ENCODE results near the gene CD8B2. TPM values are rescaled to one million over a fixed set of nuclear protein-coding genes. Genes with fewer than 3 reads are reported as not detected.
"Not testable (repeated sequence)": the region's sequence is repeated elsewhere in the genome, so short reads cannot be mapped to it uniquely, and the experiment has no call there.

The CD8B2 gene
- total and polyA plus RNA-seq, 8 donors, result 0.03 to 0.25 (median 0.13) TPM; not detected in 4

GRCh38 chr2:106551417-106552130 lies 64.4 kb downstream of the CD8B2 start:
- no peaks in the 10 kb centered on the region for H3K27me3 ChIP-seq
- no peak overlapping the region for H3K4me3 ChIP-seq
- H3K27ac ChIP-seq, result no peak overlapping the region
- FAIRE-seq (no peak), DNase-seq (no peak), ATAC-seq (no peak)
- no peaks in the 10 kb centered on the region for H3K36me3 ChIP-seq
- H3K9me3 ChIP-seq, result no peaks in the 10 kb centered on the region
- H3K4me1 ChIP-seq, result no peaks in the 10 kb centered on the region
- no peak for TF ChIP-seq CTCF (IDR thresholded peaks at IDR 0.05)
- WGBS, 2 donors, result 52 to 61% methylated on average over 7 of the region's 7 CpGs
- intact Hi-C loops (cut with DNase I), result no loop called here

GRCh38 chr2:106552921-106553320 lies 65.8 kb downstream of the CD8B2 start:
- no peak for DNase-seq
- H3K4me3 ChIP-seq, result no peak overlapping the region
- FAIRE-seq, result no peak
- ATAC-seq, result no peak
- H3K9me3 ChIP-seq, result no peaks in the 10 kb centered on the region
- WGBS, 2 donors, result 57 to 60% methylated on average over 6 of the region's 6 CpGs
- H3K4me1 ChIP-seq, result no peaks in the 10 kb centered on the region
- H3K36me3 ChIP-seq, result no peaks in the 10 kb centered on the region
- no peaks in the 10 kb centered on the region for H3K27me3 ChIP-seq
- intact Hi-C loops (cut with DNase I), result no loop called here
- no peak overlapping the region for H3K27ac ChIP-seq
- TF ChIP-seq CTCF (IDR thresholded peaks at IDR 0.05), result no peak

- intact Hi-C loops (cut with DNase I), result no loop called here
- Histone ChIP-seq H3K27ac (no peak overlapping the region), H3K4me3 (no peak overlapping the region), H3K9me3 (no peaks in the 10 kb centered on the region), H3K36me3 (no peaks in the 10 kb centered on the region), H3K27me3 (no peaks in the 10 kb centered on the region), H3K4me1 (no peaks in the 10 kb centered on the region)
- TF ChIP-seq CTCF (IDR thresholded peaks at IDR 0.05), result no peak
- FAIRE-seq, result no peak
- no peak for DNase-seq
- no peak for ATAC-seq
- WGBS, 2 donors, result 45 to 51% methylated on average over 6 of the region's 6 CpGs
These were observed 66.2 kb downstream of the CD8B2 start for GRCh38 chr2:106553321-106553720.

GRCh38 chr2:106554411-106554810 lies 67.2 kb downstream of the CD8B2 start:
- ATAC-seq, result no peak
- intact Hi-C loops (cut with DNase I), result no loop called here
- WGBS, 2 donors, result 62 to 77% methylated on average over 6 of the region's 6 CpGs
- H3K4me1 ChIP-seq, result no peaks in the 10 kb centered on the region
- H3K27ac ChIP-seq, result no peak overlapping the region
- H3K27me3 ChIP-seq, result no peaks in the 10 kb centered on the region
- no peak for TF ChIP-seq CTCF (IDR thresholded peaks at IDR 0.05)
- no peaks in the 10 kb centered on the region for H3K36me3 ChIP-seq
- no peak for FAIRE-seq
- no peaks in the 10 kb centered on the region for H3K9me3 ChIP-seq
- no peak for DNase-seq
- no peak overlapping the region for H3K4me3 ChIP-seq

GRCh38 chr2:106555053-106555452 lies 67.9 kb downstream of the CD8B2 start:
- Histone ChIP-seq H3K27ac (no peak overlapping the region), H3K36me3 (no peaks in the 10 kb centered on the region), H3K9me3 (no peaks in the 10 kb centered on the region), H3K27me3 (no peaks in the 10 kb centered on the region), H3K4me1 (no peaks in the 10 kb centered on the region), H3K4me3 (no peak overlapping the region)
- 0% methylated on average over 1 of the region's 1 CpG for WGBS, 2 donors
- no peak for DNase-seq
- intact Hi-C loops (cut with DNase I), result no loop called here
- TF ChIP-seq CTCF (IDR thresholded peaks at IDR 0.05), result no peak
- no peak for FAIRE-seq
- no peak for ATAC-seq

GRCh38 chr2:106559786-106560185 lies 72.6 kb downstream of the CD8B2 start:
- H3K27ac ChIP-seq, FAIRE-seq, ATAC-seq: not testable (repeated sequence)

More at GRCh38 chr2:106559786-106560185, 72.6 kb downstream of the CD8B2 start:
- DNase-seq; intact Hi-C loops (cut with DNase I); H3K4me3 ChIP-seq; H3K36me3 ChIP-seq; H3K9me3 ChIP-seq; H3K4me1 ChIP-seq; H3K27me3 ChIP-seq: not testable (repeated sequence)
- WGBS, 2 donors, result 81 to 85% methylated on average over 3 of the region's 3 CpGs

Measured in pancreas (tissue), 10 donors.